HG02642 (cell line): ENCODE results near the gene UBE2S.
A peak's percentile ranks its signal among the peaks of the same experiment; 100 is the strongest.
"Not testable (repeated sequence)": the region's sequence is repeated elsewhere in the genome, so short reads cannot be mapped to it uniquely, and the experiment has no call there.

Experiments
- ATAC-seq: cut with Tn5 transposase; IDR thresholded peaks from one replicate; pipeline ENCODE4 v1.9.1; 2021; ENCODE audit warnings: mild to moderate bottlenecking; ENCODE audit not compliant: unreplicated experiment, poor library complexity

Gene UBE2S

GRCh38 chr19:55407800-55408532, 378 bp upstream of the UBE2S start:
- ATAC-seq = peak; percentile 83

GRCh38 chr19:55406826-55407549, 600 bp downstream of the UBE2S start:
- ATAC-seq = no peak

DNA sequence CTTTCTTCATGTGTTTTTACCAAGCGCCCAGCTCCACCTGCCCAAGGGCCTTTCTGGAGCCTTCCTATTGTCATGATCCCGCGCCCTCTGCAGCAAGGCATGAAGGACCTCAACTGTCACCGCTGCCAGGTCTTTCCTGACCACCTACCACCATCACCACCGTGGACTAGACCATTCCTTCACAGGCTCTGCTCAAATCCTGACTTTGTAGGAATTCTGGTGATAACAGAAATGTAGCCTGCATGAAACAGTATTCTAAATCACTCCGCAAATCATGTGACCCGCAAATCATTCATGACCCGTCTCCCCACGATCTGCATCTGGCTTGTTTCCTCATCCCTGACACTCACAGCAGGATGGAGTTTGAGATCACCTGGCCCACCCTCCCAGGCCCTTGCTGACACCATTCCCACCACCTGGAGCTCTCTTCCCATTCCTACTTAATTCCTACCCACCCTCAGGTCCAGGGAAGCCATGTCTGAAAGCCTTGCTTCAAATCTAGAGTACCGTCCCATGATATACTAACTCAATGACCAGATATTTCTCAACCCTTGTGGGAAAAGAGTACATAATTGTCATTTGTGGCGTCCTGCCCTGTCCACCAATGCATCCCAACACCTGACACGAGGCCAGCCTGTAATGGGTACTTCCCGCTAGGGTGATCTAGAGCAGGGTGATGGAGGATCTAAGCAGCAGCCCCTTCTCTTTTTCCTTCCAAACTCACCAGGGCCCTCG, 1.3 kb downstream of the UBE2S start:
- ATAC-seq = no peak

- no peak for ATAC-seq
These were observed 1.9 kb downstream of the UBE2S start for GRCh38 chr19:55405638-55406037.

- ATAC-seq = no peak
These were observed 5.1 kb downstream of the UBE2S start for GRCh38 chr19:55402509-55402908.

- not testable (repeated sequence) for ATAC-seq
These were observed 6.2 kb downstream of the UBE2S start for GRCh38 chr19:55401390-55401789.

- no peak for ATAC-seq
These were observed 7.1 kb downstream of the UBE2S start for GRCh38 chr19:55400281-55401087.

DNA sequence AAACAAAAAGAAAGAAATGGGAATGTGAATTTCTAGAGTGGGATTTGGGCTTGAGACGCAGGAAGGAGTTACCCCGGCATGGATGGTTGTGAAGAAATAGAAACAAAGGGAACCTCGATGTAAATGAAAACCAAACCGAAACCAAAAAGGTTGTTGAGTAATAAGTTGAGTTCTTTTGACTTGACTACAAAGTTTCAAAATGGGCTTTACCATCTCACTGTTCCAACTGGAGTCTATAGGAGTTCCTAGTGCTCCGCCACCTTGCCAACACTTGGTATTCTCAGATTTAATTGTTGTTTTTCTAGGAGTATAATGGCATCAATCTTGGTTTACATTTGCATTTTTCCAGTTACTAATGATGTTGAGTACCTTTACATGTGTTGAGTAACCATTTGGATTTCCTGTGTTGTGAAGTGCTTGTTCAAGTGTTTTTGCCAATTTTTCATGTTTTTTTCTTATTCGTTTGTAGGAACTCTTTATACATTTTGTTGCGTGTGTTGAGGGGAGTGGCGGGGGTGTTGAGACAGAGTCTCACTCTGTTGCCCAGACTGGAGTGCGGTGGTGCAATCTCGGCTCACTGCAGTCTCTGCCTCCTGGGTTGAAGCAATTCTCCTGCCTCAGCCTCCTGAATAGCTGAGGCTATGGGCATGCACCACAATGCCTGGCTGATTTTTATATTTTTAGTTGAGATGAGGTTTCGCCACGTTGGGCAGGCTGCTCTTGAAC, 9.2 kb downstream of the UBE2S start:
- ATAC-seq = no peak

- ATAC-seq = no peak
These were observed 14.5 kb downstream of the UBE2S start for GRCh38 chr19:55392820-55393761.

- ATAC-seq = no peak
These were observed 15.6 kb downstream of the UBE2S start for GRCh38 chr19:55391702-55392615.

DNA sequence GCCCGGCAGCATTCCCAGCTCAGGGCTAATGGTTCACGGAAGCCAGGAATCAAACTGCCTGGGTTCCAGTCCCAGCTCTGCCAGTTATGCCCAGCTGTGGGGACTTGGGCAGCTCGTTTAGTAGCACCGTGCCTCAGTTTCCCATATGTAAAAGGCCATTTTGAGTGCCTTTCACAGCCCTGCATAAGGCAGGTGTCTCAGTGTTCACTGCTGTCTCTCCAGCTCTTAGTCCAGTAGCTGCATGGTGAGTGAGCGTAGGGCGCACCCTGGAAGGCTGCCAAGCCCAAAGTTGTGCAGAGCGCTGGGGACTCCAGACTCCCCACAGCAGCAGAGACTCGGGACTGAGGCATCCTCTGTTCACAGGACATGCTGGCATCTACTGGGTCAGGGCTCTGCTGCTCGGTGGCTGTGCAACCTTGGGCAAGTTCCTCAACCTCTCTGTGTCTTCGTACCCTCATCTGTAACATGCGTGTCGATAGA, 16.4 kb downstream of the UBE2S start:
- ATAC-seq = no peak

GRCh38 chr19:55390461-55390880, 17.1 kb downstream of the UBE2S start:
- no peak for ATAC-seq

DNA sequence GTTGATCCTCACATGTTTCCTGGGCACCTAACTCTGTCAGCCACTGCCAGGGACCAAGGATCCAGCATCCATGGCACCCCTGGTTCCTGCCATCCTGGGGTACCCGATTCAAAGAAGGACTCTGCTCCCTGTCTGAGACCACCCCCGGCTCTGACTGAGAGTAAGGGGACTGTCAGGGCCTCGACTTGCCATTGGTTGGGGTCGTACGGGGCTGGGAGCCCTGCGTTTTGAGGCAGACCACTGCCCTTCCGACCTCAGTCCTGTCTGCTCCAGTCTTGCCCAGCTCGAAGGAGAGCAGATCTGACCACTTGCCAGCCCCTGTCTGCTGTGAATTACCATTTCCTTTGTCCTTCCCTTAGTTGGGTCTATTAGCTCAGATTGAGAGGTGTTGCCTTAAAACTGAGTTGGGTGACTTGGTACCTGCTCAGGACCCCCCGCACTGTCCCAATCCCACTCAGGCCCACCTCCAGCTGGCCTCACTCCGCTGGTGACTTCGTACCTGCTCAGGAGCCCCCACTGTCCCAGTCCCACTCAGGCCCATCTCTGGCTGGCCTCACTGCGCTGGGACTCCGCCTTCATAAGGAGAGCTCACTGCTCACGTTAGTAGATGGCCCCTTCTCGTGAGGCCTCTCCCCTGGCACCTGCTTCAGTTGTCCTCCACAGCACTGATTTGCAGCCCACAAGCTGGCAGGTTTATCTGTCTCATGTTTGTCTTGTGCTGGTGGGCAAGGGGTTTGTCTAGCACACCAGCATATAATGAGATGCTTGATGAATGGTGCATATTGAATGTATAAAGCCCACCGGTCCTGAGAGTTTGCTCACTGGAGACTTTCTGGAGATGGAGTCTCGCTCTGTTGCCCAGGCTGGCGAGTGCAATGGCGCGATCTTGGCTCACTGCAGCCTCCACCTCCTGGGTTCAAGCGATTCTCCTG, 17.9 kb downstream of the UBE2S start:
- no peak for ATAC-seq

GRCh38 chr19:55387736-55388497, 19.7 kb downstream of the UBE2S start:
- no peak for ATAC-seq

DNA sequence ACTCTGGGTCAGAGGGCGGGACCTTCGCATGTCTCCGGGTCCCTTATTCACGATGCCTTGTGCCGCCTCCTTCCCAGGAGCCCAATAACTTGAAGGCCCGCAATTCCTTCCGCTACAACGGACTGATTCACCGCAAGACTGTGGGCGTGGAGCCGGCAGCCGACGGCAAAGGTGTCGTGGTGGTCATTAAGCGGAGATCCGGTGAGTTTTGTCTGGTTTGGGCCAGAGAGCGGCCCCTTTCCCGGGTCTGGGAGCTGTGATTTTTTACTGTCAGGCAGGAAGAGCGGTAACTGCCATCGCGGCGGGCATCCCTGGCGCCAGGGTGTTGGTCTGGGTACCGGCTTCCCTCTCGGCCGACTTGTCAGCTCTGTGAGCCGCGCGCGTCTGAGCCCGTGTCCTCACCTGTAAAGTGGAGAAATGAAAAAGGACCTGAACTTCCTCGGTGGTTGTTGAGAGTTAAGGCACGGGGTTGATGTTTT, 21.1 kb downstream of the UBE2S start:
- ATAC-seq = no peak
